NB4 (cell line): ENCODE measurements around the gene GNAT3.

ENCODE experiments used
- CTCF ChIP-seq: IDR thresholded peaks from one replicate; pipeline ENCODE4 v1.5.1; 2012; ENCODE audit warnings: low read depth, low read length
- MAX ChIP-seq: IDR thresholded peaks from 2 replicates; pipeline ENCODE4 v1.6.1; 2011; ENCODE audit warnings: low read depth, low read length
- POLR2A ChIP-seq: IDR thresholded peaks from 2 replicates; pipeline ENCODE4 v1.6.1; 2011; ENCODE audit warnings: mild to moderate bottlenecking; ENCODE audit not compliant: insufficient read length; ENCODE audit errors: extremely low read depth

- TF ChIP-seq CTCF, result no peak
- no peak for TF ChIP-seq MAX
- TF ChIP-seq POLR2A, result no peak
Measured at GRCh38 chr7:80464211-80464610, 47.7 kb downstream of the GNAT3 start.
